ENCODE data around the gene KCNIP3.
A peak's percentile ranks its signal among the peaks of the same experiment; 100 is the strongest.
"Not testable (repeated sequence)": the region's sequence is repeated elsewhere in the genome, so short reads cannot be mapped to it uniquely, and the experiment has no call there.

The KCNIP3 gene

DNA sequence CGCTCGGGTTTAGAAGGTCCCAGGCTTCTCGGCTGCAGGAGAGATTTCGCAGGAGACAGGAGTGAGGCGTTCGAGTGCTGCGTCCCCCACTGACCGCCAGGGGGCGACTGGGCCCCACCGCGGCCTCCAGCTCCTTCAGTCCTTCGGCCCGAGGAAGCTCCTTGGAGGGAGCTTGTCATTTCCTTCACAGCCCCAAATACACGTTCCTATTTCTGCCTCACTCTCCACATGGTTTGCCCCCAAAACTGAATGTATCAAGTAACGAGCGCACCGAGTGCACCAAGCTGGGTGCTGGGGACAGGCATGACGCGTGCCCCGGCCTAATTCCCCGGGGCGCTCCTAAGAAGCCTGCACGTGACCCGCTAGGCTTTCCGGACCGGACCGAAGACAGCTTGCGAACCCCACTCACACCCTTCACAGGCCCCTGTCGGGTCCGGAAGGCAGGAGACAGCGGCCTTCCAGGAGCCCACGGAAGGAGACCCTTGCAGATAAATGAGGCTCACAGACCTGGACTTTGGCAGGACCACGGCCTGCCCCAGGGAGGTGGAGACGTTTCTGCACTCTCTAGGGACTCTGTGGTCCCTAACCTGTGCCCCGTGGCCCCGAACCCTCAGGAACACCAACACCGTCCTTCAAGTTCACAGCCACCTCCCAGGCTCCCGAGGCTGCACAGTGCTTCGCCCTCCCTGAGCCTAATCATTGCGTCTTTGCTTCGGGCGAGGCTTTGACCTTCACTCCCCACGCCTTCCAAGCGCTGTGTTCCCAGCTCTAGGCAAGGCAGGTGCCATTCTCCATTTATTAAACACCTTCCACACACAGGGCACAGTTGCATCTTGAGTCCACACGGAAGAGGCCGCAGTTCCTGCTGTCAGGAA lies 92.3 kb downstream of the KCNIP3 start:
- no peak for DNase-seq

DNA sequence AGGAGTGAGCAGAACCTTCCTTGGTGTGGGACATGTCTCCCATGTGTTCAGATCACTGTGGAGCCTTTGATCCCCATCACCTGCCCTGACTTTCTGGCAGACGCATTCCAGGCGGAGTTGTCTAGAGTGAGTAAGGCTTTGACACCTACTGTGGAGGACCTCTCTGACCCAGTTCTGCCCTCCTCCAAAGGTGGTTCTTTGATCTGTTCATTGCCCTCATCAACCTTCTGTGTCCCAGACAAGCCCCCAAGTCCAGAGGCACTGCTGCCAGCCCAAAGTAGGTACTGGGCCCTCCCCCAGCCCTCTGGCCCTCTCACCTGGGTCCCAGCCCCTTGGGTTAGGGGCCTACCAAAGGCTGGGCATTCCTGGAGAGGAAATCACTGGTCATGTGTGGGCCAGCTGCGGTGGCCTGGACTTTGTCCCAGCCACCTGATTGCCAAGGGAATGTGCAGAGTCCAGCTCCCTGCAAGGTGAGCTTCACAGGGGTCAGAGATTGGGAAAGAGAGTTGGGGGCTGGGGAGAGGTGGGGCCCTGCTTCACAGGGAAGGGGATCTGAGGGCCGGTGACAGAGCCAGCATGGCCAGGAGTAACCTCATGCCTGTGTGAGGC lies 93.2 kb downstream of the KCNIP3 start:
- no peak for DNase-seq

DNA sequence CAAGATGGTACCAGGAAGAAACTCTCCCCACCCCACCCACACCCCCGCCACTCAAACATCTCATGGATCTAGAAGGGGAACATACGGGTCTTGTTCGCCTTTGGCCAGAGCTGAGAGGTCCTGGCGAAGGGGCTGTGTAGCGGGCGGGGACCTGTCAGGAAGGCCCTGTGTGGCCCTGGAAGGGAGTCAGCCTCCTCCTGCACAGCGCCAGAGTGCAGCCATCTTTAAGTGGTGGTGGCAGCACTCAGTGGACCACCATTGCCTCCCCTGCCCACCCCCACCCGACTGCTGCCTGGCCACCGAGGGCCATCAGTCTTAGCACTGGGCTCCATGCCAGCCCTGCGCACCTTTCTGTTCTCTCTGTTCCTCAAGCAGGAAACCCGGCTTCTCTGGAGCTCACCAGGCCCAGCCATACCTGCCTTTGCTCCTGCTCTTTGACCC lies 93.8 kb downstream of the KCNIP3 start:
- DNase-seq = no peak

DNA sequence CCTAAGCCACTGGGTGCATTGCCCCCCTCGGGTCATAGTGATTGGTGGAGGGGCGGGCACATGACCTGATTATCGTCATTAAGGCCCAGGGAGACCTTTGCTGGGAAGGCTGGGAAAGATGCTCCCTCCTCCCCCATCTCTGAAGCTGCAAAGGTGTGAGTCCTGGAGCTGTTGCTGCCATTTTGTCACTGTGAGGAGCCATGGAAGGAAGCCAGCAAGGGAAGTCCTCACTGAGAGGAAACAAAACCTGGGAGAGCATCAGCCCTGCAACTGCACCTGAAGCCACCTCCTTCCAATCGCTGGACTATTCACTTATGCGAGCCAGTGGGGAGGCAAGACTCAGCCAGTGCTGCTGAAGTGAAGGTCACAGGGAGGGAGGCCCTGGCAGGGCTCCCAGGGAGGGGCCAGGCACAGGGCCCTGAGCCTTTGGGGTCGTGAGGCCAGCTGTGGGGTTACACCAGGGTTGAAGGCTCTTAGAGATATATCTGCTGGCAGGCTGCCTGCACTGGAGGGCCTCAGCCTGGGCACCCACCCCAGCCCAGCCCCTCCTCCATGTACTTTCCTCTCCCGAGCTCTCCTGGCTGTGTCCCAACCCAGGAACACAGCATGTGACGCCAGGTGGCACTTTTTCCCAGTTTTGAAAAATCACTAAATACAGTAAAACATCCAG lies 94.6 kb downstream of the KCNIP3 start:
- no peak for DNase-seq

DNA sequence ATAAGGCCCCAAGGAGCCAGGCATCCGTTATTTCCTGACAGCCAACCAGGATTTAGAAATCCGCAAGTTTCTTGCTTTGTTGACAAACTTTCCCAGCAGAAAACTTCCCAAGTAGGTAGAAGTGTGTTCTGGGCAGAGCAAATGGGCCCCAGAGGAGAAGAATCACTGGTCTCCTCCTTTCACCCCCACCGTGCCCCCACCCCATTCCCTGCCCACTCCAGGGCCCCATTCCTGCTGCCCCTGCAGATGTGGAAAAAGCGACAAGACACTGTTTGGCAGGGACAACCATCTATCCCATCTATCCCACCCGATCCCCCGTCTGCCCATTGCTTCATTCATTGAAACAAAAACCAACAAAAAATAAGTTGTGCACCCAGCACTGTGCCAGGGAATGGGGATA lies 95.2 kb downstream of the KCNIP3 start:
- DNase-seq = no peak

DNA sequence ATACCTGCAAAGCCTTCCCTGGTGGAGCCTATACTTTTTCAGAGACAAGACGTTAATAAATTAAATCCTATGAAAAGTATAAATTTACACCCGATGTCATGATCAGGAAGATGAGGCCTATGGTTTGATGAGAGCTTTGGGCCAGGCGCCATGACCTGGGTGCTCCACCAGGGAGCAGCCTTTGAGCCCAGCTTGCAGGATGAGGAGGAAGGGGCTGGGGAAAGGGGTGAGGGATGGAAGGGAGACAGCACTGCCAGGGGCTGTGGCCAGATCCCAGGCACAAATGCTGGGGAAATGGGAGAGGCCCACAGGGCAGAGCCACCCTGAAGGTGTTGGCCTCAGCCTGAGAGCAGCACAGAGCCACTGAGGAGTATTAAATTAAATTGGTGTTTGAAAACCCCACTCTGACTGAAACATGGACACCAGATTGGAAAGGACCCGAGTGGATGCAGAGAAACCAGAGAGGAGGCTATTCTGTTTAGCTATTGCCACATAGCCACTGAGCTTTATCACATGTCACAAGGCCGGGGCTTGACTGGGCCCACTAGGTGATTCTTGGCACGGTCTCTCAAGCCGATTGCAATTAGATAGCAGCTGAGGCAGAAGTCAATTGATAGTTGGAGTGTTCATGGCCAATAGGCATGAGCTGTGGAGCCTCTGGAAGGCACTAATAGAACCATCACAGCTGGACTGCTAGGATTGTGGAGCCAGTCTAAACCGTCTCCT lies 95.7 kb downstream of the KCNIP3 start:
- no peak for DNase-seq

DNA sequence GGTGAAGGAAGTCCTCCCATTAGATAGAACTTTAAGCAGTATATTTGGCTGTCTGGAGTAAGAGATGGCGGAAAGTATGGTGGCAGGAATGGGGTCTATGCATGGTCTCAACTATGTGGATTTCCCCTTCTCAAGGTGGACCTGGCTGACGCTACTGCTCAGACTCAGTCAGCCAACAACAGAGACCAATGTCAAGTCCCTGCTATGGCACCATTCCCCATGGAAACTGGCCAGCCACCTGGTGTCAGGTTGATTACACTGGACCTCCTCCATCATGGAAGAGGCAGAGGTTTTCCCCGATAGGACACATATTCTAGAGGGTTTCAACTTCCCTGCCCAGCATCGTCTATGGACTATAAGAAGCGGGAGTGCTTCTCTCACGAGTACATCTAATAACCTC lies 96.8 kb downstream of the KCNIP3 start:
- DNase-seq = no peak

DNA sequence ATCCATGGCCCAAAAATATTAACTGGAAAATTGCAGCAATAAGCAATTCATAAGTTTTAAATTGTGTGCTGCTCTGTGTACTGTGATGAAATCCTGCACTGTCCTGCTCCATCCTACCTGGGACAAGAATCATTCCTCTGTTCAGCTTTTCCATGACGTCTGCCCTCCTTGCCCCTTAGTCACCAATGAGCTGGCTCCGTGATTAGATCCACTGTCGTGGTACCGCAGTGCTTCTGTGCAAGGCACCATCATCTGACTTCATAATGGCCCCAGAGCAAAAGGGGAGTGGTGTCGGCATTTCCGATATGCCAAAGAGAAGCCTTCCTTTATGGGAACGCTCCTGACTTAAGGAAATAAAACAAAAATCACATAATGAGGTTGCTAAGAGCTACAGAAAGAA lies 101.9 kb downstream of the KCNIP3 start:
- DNase-seq = no peak

DNA sequence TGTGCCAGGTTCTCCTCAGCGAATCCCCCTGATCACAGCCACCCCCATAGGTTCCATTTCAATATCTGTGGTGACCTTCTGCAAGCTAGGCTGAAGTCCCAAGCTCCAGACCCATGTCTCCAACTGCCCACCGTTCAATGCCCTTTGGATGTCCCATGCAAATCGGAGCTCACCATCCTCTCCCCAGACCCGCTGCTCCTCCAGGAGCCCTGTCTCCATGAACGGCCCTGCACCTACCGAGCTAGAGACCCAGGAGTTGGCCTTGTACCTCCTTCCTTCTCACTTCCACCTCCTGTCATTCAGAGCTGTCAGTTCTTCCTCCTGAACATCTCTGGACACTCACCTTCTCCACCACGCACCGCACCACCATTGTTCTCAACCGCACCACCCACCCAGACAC lies 104.3 kb downstream of the KCNIP3 start:
- DNase-seq = no peak

DNA sequence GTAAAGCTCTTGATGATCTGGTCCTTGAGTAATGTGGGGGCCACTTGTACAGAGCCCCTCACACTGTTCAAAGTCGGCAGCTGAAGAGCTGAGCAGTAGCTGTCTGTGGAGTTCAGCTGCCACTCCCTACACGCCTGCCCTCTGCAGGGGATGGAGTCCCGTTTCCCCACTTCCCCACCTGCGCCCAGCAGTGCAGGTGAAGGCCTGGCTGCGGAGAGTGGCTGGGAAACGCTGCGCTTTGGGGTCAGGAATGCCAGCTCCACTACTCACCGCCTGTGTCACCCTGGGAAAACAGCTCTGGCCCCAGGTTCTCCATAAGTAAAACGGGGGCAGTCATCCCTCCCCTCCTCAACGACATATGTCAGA lies 104.8 kb downstream of the KCNIP3 start:
- not testable (repeated sequence) for DNase-seq

DNA sequence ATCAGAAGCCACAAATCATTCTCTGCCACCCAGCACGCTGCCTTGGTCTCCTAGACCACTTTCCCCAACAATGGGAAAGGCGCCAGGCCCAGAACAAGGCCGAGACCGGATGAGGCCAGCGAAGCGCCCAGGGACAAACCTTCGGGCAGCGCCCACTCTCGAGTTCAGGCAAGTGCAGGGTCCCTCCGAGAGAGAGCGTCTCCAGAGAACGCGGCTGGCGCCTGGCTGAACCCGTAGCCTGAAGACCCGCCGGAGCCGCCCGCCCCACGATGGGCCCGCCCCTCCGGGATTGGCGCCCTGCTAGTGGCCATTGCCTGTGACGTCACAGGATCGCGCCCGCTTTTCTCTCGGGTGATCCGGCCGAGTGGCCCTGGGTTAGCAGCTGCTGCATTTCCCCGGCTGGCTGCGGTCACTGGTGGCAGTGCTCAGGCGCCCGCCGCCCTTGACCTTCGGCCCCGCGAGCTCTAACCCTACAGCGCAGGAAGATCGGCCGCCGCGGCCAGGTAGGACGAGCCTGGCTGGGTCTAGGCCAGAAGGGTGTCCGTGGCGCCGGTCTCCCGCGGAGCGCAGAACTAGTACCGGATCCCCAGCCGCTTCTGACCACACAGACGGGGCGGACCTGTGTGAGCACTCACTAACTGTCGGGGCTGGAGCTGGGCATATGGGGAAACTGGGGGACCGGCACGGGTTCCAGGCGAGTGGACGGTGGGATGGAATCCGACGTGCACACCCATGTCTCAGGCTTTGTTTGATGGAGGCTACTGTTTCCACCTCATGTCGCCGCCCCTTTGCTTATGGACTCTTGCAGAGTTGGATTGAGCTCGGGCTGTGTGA lies 105.4 kb downstream of the KCNIP3 start, which contains the start of gene FAHD2A:
Gene FAHD2A, plus strand, starts transcription at position 339 of the 834 bp plus-strand sequence. CDS start 2,851 bp downstream, outside the sequence.
- peak; percentile 84 for DNase-seq

DNA sequence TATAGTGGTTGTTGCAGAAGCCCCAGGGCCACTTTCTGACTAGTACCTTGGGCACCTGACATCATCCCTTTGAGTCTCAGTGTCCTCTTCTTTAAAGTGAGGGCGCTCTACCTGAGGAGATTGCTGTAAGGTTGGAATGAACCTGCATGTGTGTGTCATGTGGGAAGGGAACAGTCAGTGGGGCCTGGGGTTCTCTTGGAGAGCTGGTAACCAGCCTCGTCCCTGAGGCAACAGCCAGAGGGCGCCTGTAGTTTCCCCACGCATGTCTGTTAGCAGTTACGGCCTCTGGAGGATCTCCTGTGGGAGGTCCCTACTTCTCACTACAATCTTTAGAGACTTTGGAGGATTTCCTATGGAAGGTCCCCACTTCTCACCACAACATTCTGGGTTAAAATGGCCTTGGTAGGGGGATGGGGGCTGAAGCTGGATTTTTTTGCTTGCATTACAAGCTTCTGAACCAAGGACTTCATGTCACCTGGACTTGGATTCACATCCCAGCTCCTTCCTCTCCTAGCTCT lies 106.1 kb downstream of the KCNIP3 start:
- not testable (repeated sequence) for DNase-seq

DNA sequence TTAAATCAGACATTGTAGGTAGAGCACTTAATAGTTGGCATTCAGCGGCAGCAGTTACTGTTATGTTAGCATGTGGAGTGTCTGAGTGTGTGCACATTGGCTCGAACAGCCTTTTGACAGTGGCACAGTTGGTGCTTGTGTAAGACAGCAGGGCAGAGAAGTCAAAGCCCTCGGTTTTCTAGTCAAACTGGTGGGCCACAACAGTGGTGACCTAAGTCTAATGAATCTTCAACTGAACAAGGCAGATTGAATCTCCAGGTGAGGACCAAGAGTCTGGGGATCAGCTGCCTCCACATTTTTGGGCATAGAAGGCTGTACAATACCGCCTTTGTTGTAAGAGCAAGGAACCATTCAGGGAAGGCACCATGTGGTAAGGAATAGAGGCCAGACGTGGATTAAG lies 106.7 kb downstream of the KCNIP3 start:
- DNase-seq = not testable (repeated sequence)

DNA sequence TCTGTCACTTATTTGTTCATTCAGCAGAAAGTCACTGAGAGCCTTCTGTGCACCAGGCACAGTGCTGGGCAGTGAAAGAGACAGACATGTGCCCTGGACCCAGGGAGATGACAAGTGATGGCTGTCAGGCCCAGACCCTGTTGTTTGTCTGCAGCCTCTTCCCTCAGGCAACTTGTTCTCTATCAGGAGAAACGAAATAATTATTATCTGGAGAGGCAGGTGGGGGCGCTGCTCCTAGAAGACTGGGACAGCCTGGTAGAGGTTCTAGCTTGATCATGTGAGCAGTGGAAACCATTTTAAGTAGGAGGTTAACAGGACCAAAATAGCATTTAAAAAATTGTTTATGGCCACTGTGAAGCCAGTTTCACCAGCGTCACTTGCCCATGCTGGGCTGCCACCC lies 107.5 kb downstream of the KCNIP3 start:
- DNase-seq = not testable (repeated sequence)

DNA sequence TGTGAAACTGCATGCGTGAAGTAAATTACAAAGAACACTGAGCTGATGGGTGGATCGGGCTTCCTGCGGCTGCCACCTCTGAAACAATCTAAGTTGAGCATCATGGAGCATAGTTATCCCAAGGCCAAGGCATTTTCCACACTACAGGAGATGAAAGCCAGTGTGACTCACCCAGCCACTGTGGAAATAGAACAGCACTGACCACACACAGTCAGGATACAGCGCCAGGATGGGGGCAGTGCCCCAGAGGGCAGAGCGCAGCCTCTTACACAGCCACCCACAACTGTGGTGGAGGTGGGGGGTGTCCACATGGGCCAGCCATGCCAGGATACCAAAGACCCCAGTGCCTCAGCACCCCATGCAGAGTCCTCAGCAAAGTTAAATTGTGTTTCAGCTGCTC lies 114.1 kb downstream of the KCNIP3 start:
- DNase-seq = not testable (repeated sequence)

DNA sequence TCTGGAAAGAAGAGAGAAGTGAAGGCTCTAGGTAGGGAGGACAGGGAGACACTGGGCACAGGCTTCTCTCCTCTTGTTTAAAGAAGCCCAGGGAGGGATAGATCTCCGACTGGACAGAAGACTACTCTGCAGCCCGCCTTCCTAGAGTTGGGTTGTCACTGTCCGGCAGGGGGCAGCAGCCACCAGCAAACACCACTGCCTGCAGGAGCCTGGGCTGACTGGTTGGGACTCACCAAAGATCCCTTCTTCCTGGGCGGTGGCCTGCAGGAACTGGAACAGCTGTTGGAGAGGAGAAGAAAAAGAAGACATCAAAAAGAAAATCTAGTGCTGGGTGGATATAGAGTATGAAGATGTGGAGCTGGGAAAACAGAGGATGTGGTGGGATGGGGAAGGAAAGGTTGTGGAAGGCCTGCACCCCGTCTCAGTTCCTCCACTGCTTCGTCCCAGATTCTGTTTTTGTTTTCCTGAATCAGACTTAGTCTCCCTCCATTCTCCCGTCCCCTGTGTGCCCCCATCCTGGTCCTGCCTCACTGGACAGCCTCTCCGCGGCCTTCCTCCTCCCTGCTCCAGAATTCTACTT lies 117.0 kb downstream of the KCNIP3 start:
- peak; percentile 41 for DNase-seq

DNA sequence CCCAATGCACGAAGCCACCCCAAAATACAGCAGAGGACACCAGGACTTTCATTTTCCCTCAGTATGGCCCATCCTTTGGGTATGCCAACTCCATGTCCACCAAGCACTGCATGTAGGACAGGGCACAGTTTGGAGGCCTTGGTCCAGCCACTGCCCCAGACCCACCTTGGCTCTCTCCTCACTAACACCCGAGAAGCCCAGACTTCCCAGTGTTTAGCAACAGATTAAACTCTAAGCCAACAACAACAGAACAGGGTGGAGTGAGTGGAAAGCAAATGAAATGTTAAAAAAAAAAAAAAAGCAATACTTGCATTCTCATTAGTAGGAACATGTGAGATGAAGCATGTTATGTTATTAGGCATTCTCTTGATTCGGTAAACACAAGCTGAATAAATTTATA lies 118.0 kb downstream of the KCNIP3 start:
- not testable (repeated sequence) for DNase-seq

DNA sequence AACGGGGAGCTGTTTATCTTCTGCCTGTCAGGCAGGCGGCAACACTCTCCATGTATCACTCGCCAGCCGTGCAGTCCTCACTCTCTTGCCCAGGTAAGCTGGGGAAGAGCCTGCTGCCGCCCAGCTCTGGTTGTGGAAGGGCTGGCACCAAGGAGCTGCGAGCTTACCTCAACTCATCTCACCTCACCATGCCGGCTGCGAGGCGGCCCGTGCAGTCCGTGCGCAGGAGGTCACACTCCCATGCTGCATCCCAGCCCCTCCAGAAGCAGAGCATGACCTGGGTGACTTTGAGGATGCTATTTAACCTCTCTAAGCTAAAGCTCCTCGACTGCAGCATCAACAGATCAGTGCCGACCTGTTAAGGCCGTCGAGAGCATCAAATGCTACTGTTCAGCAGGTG lies 118.4 kb downstream of the KCNIP3 start:
- DNase-seq = not testable (repeated sequence)

DNA sequence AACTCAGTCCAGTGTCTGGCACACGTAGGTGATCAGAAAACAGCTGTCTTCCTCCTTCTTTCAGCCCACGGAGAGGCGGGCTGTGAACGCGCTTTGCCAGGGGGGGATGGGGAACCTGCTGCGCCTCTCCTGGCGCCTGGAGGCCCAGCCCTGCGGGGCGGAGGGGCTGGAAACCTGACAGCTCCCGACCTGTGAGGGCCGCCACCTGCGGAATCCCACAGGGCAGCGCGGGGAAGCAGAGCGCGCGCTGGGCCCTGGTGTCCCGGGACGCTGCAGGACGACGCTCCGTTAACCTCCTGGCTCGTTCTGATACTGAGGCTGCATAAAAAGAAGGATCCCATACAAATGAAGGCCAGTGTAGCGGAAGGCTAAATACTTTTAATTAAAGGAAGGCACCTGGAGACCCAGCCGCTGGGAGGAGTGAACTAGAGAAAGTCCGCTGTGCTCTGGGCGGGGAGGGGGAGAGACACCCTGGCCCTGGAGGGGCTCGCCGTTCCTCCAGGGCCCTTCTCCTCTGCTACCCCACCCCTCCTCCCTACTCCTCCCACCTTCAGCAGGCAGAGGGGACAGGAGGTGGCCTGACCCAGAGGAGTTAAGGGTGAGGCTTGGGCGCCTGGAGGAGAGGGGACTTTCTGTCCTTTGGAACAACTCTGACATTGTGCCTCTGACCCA lies 130.2 kb downstream of the KCNIP3 start:
- DNase-seq = not testable (repeated sequence)

DNA sequence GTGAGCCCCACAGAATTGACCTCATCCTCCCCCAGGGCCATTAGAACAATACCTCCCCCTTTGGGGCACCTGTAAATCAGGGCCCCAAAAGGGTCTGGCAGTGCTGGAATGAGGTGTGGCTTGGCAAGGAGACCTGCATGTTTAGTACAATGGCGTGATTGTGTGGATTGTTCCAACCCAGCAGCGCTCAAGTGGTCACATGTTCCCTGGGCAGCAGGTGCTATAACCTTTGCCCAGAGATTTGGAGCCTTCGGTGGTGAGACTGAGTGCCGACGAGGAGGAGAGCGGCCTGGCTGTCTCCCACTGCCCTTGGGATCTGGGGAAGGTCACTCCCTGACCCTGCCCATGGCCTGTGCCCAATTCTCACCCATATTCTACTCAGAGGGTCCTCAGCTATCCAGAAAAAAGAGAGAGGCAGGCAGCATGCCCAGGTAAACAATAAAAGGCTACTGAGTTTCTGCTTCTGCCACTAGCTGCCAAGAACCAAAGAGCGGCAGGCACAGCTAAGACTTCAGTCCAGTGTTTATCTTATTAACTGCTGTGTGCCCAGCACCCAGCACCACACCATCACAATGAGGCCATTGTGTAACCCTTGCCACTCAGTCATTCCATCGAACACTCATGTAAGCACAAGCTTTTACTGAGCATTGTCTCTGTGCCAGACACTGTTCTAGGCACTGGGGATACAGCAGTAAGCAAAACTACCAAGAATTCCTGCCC lies 132.8 kb downstream of the KCNIP3 start:
- not testable (repeated sequence) for DNase-seq
